Stimulated activated CD8-positive, alpha-beta memory T cell treated with anti-CD3 and anti-CD28 coated beads, Interleukin-15, amount 100 ng/mL, for 48 hours (primary cell): ENCODE data around the gene OR10G3.
"Not testable (repeated sequence)": the region's sequence is repeated elsewhere in the genome, so short reads cannot be mapped to it uniquely, and the experiment has no call there.

Experiments used
- DNase-seq, 2 donors: peaks; one replicate each; pipeline ENCODE4 v3.0.0-alpha.2; 2020; ENCODE audit warnings: low read depth in 2 of 2

The OR10G3 gene

GRCh38 chr14:21579976-21580375 lies at the start of gene OR10G3:
OR10G3 (minus strand) TSS chr14:21580076; CDS start chr14:21570744, 9,332 bp downstream.
- no peak for DNase-seq

GRCh38 chr14:21626491-21627230 lies 46.8 kb upstream of the OR10G3 start:
- DNase-seq, result no peak

GRCh38 chr14:21617614-21618013 lies 37.7 kb upstream of the OR10G3 start:
- DNase-seq, result no peak

GRCh38 chr14:21614240-21614639 lies 34.4 kb upstream of the OR10G3 start:
- DNase-seq, result no peak

- DNase-seq, result no peak
These were observed 32.4 kb upstream of the OR10G3 start for GRCh38 chr14:21612324-21612723.

- not testable (repeated sequence) for DNase-seq
These were observed 22.3 kb upstream of the OR10G3 start for GRCh38 chr14:21602181-21602580.

GRCh38 chr14:21589317-21589716 lies 9.4 kb upstream of the OR10G3 start:
- DNase-seq, result no peak

GRCh38 chr14:21575661-21576060 lies 4.2 kb downstream of the OR10G3 start:
- DNase-seq, result no peak

- DNase-seq, result no peak
These were observed 7.3 kb downstream of the OR10G3 start for GRCh38 chr14:21572604-21573003.

GRCh38 chr14:21558703-21559170 lies 21.1 kb downstream of the OR10G3 start:
- no peak for DNase-seq

- DNase-seq, result peak; percentile 19 to 32
These were observed 22.6 kb downstream of the OR10G3 start for GRCh38 chr14:21557084-21557901.

GRCh38 chr14:21556378-21557083 lies 23.3 kb downstream of the OR10G3 start:
- DNase-seq, result no peak

- no peak for DNase-seq
These were observed 26.6 kb downstream of the OR10G3 start for GRCh38 chr14:21553266-21553665.

- DNase-seq, result not testable (repeated sequence)
These were observed 35.3 kb downstream of the OR10G3 start for GRCh38 chr14:21544588-21544987.

- no peak for DNase-seq
These were observed 35.9 kb downstream of the OR10G3 start for GRCh38 chr14:21543963-21544362.

- DNase-seq, result no peak
These were observed 36.3 kb downstream of the OR10G3 start for GRCh38 chr14:21543521-21543960.

- no peak for DNase-seq
These were observed 38.3 kb downstream of the OR10G3 start for GRCh38 chr14:21541413-21542074.

- DNase-seq, result no peak
These were observed 40.5 kb downstream of the OR10G3 start for GRCh38 chr14:21539189-21539940.

GRCh38 chr14:21537090-21537424 lies 42.8 kb downstream of the OR10G3 start:
- DNase-seq, result no peak

GRCh38 chr14:21536418-21537089 lies 43.3 kb downstream of the OR10G3 start:
- no peak for DNase-seq
